Activated CD4-positive, alpha-beta T cell treated with anti-CD3 and anti-CD28 coated beads, Interleukin-2, amount 50 U/mL, for 1 hour (primary cell): Measurements from ENCODE around the gene CTCF.

Experiments used
- DNase-seq: peaks from one replicate; pipeline ENCODE4 v3.0.0-alpha.2; 2020

Gene CTCF

DNA sequence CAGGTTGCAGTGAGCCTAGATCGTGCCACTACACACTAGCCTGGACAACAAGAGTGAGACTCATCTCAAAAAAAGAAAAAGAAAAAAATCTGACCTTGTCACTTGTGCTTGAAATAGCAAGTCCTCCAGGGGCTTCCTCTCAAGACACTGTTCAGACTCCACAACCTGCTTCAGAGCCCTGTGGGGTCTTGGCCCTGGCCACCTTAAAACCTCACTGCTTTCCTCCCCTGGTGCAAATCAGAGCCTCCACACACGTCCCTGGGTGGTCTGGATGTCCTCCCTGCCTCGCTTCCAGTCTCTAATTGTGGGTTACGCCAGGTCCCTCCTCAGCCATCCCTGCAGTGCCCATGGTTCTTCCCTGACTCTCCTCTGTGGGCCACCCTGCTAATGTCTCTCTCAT, 93.0 kb downstream of the CTCF start:
- no peak for DNase-seq

DNA sequence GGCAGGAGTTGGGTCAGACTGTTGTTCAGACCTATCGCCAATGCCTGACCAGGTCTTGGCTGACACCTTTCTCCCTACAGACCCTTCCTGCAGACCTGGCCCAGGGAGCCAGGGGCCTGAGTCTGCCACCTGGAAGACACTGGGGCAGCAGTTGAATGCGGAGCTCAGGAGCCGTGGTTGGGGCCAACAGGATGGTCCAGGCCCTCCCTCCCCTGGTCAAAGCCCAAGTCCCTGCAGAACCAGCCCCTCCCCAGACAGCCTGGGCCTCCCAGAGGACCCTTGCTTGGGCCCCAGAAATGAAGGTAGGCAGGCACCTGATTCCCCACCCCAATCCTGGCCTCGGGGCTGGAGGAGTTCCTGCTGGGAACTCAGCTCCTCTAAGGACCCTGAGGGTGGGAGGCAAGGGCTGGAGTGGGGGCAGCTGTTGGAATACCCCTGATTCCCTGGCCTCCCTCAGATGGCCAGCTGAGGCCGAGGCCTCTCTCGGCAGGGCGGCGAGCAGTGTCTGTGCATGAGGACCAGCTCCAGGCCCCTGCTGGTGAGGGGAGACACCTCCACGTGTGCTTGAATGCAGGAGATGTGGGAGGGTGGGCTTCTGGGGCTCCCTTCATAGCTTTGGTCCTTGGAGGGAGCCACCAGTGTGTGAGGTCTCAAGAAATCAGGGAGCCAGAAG, 94.2 kb downstream of the CTCF start:
- no peak for DNase-seq

- no peak for DNase-seq
These were observed 94.8 kb downstream of the CTCF start for GRCh38 chr16:67657017-67657608.

- DNase-seq, result no peak
These were observed 95.6 kb downstream of the CTCF start for GRCh38 chr16:67657751-67658518.

DNA sequence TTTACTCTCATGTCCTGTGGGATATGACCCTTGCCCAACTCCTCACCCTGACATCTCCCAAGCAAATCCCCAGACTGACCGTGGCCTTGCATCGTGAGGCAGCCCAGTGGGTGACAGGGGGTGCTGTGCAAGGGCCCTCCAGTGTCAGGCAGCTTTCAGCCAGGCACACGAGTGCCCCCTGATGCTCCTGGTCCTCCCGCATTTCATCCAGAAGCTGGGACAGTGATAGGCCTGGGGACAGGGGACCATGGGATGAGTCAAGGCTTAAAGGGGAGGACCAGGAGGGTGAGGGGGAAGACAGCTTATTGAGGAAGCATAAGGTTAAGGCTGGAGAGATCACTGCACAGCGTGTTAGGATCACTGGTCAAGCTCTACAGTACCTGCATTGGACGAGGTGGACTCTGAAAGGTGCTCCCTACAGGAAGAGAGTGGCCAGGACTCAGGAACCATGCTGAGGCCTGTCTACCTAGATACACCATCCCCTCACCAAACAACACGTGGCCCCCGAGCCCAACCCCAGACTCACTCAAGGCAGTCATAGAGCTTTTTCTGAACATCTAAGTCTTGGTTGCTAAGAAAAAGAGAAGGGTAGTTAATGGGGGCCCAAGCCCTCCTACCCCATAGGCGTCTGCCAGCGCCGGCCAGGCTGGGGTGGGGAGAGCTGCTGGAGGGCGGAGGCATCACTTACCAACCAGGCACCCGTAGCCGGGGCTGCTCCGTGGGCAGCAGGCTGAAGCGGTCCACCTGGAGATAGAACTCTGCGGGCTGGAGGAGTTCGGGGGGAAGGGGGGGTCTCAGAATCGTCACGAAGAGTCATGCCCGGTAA, 96.7 kb downstream of the CTCF start:
- no peak for DNase-seq

GRCh38 chr16:67659675-67660563, 97.6 kb downstream of the CTCF start, which contains the start of gene ACD:
Gene ACD, minus strand, starts transcription at chr16:67660260. Its CDS starts 40 bp downstream, at chr16:67660220.
- DNase-seq, result peak; percentile 89

GRCh38 chr16:67660564-67661028, 98.3 kb downstream of the CTCF start, which contains the start of gene PARD6A:
Gene PARD6A, plus strand, starts transcription at chr16:67660960. Its CDS starts 79 bp downstream, at chr16:67661039.
- peak; percentile 93 for DNase-seq

- DNase-seq, result no peak
These were observed 98.9 kb downstream of the CTCF start for GRCh38 chr16:67661101-67661761.

- DNase-seq, result no peak
These were observed 99.7 kb downstream of the CTCF start for GRCh38 chr16:67661886-67662652.

DNA sequence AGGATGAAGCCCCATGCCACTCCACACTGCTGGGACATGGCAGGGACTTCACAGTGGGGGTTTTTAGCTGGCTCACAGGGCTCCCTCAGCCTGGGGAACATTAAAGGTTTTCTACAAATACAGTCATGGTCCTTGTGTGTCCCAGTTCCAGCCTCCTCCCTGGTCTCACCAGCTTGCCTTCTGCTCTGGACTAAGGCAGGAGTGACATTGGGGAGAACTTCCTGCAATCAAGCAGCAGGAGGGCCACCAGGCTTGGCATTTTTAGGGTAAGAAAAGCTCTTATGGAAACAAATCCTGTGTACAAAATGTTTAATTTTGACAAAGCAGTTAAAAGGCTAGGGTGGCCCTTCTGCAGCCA, 100.3 kb downstream of the CTCF start:
- no peak for DNase-seq

GRCh38 chr16:67663151-67663876, 101.0 kb downstream of the CTCF start:
- peak; percentile 38 for DNase-seq

DNA sequence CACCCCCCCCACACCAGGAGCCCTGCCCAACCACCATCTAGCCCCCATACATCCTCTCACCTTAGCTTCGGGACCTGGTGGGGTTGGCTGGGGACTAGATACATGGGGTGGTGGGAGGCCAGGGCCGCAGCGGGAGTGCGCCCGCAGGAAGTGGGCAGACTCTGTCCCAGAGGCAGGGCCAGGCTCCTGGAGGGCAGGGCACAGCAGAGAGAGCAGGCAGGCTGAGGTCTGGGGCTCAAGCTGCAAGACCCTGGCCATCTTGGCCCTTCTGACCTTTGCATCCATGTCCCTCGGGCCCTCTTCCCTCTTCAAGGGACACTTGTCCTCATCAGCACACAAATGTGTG, 101.5 kb downstream of the CTCF start:
- no peak for DNase-seq

GRCh38 chr16:67664258-67664657, 101.9 kb downstream of the CTCF start:
- no peak for DNase-seq

DNA sequence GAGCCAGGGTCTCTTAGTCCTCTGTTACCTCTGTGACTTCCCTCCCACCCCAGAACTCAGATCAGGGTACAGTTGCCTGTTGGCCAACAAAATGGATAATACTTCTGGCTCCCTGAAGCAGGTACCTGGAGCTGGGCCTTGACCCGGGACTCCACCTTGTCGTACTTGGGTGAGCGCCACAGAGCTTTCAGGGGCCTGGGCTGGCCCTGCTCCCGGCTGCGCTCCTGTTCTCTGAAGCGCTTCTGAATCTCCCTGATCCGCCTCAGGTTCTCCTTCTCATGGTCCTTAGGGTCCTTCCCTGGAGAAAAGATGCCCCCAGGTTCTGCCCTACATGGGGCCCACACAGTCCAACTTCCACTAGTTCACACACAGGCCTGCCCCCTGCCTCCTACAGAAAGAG, 102.5 kb downstream of the CTCF start:
- no peak for DNase-seq

DNA sequence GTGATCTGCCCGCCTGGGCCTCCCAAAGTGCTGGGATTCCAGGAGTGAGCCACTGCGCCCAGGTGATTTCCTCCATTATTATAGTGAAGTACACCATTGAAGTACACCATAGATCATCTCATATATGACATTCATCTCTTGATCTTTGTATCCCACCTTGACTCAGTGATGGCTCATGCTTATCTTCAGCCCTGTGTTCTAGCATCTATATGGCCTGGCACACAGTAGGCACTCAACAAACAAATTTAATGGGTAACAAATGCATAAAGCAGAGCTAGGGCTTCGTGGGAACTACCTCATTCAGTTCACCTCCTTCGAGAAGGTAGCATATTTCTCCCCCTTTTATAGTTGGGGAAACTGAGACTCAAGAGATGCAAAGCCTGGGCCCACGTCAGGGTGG, 103.3 kb downstream of the CTCF start:
- DNase-seq, result no peak

DNA sequence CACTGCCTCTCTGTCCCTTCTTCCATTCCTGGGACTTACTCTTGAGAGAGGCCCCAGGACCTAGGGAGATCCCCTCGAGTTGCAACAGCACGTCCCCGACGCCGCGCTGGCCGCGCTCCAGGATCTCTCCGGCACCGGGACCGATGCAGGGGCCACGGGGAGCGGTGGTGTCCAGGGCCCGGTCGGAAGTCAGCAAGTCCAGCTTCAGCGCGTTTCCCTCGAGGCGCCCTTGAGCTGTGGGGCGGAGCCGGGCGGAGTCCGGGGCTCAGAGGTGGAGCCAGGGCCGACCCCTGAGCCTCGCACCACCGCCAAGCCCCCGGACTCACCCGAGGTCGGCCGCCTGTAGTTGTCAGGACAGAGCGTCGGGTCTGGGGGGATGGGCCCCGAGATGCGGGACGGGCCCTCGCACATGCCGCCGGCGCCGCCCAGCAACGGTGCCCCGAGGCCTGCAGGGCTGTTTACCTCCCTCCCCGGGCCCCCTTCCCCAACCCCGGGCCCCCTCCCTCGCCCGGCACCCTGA, 103.8 kb downstream of the CTCF start:
- no peak for DNase-seq

DNA sequence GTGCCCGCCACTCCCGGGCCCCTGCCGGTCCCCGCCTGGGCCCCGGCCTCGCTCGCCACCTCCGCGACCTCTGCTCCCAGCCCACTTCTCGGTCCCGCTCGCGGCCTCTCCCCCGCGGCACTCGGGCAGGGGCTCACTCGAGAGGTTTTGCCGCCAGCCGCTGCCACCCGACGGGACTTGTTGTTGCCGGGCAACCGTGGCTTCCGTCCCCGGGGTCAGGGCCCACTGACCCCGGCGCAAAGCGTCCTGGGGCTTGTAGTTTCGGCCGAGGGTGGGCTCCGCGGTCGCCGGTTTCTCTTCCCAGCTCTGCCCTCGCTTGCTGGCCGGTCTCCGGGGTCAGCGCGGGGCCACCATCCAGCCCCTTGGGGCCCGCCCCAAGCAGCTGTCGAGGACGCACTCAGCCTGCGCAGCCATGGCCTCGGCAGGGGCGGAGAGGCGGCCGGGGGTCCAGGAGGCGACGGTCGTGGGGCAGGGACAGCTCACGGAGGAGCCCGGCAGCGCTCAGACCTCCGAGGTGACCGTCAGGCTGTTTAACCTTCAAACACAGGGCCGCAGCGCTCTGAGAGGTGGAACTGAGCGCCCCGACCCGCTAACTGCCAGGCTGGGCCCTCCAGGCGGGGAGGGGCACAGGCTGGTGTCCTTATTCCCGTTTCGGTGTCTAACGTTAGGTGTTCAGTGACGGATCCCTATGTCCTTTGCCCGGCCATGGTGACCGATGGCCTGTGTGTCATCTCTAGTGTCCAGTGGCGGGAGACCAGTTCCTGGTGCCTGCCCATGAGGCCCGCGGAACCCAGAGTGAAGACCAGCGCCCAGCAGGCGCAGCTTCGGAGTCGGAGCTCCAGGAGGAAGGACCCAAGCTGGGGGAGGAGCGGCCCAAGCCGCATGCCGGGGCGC, 104.5 kb downstream of the CTCF start, which contains the start of the genes C16orf86 and ENKD1:
C16orf86 (plus strand) TSS at position 256 of the 894 bp plus-strand sequence; CDS start at position 413, 157 bp downstream.
ENKD1 (minus strand) TSS at position 192 of the 894 bp plus-strand sequence. CDS start 308 bp downstream, outside the sequence.
- DNase-seq, result peak; percentile 79

DNA sequence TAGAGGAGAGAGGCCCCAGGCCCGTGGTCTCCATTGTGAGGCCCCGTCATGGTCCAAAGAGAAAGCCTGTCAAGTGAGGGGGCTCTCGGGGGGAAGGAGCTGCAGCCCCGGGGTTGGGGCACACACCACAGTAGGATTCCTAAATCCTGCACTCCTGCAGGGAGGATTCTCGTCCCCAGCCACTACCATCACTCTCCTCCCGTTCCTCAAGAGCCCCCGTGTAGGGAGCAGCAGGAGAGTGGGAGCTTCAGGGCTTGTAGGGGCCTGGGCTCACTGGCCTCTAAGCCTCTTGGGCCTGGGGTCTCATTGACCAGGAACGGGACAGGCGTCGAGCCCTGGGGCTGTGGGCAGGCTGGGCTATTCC, 105.1 kb downstream of the CTCF start:
- no peak for DNase-seq
